GM12892 (cell line): ENCODE measurements around the gene LAIR1.

Source experiments
- POLR2A ChIP-seq: IDR thresholded peaks from 2 replicates; pipeline ENCODE4 v1.6.1; 2011; ENCODE audit warnings: low read depth, low read length, control low read depth
- POLR2AphosphoS5 ChIP-seq: IDR thresholded peaks from 2 replicates; pipeline ENCODE4 v1.6.1; 2011; ENCODE audit warnings: low read depth, low read length, control low read depth

- TF ChIP-seq POLR2A (no peak), POLR2AphosphoS5 (no peak)
Measured at GRCh38 chr19:54391589-54392061, 26.9 kb upstream of the LAIR1 start.
